ENCODE measurements around the gene LRGUK.

LRGUK gene

GRCh38 chr7:134201569-134202261, 74.6 kb downstream of the LRGUK start:
- Histone ChIP-seq H3K9me3 (ENCODE audit: insufficient read depth, low read depth, low read length) (no peaks in the 10 kb centered on the region), H3K9ac (ENCODE audit: low read depth, low read length, poor library complexity, severe bottlenecking) (no peak overlapping the region), H2AFZ (ENCODE audit: low read length) (no peak overlapping the region), H3F3A (ENCODE audit: low read depth) (no peaks in the 10 kb centered on the region), H3K27me3 (ENCODE audit: insufficient read depth, low read length, poor library complexity, severe bottlenecking) (no peaks in the 10 kb centered on the region), H3K36me3 (ENCODE audit: insufficient read depth, low read length) (no peaks in the 10 kb centered on the region), H3K79me2 (ENCODE audit: insufficient read depth, low read length) (no peaks in the 10 kb centered on the region), H3K4me2 (ENCODE audit: low read depth, low read length, poor library complexity, severe bottlenecking) (no peak overlapping the region), H3K4me3 (ENCODE audit: low read length, poor library complexity, severe bottlenecking) (no peak overlapping the region), H3K9me2 (replicated peaks; ENCODE audit: low read depth, low read length) (no peaks in the 10 kb centered on the region), H3K4me1 (ENCODE audit: insufficient read depth, low read length, poor library complexity, severe bottlenecking) (no peaks in the 10 kb centered on the region), H4K20me1 (ENCODE audit: insufficient read depth, low read length, poor library complexity, severe bottlenecking) (no peaks in the 10 kb centered on the region)
- TF ChIP-seq EZH2phosphoT487 (IDR thresholded peaks at IDR 0.05; ENCODE audit: borderline replicate concordance) = no peak
- no peak for TF ChIP-seq CTCF (conservative IDR thresholded peaks at IDR 0.05; ENCODE audit: low read length)

GRCh38 chr7:134203186-134203889, 76.2 kb downstream of the LRGUK start:
- no peak overlapping the region for H3K4me2 ChIP-seq (ENCODE audit: low read depth, low read length, poor library complexity, severe bottlenecking)
- no peak overlapping the region for H3K9ac ChIP-seq (ENCODE audit: low read depth, low read length, poor library complexity, severe bottlenecking)
- H2AFZ ChIP-seq (ENCODE audit: low read length) = no peak overlapping the region
- no peaks in the 10 kb centered on the region for H3K27me3 ChIP-seq (ENCODE audit: insufficient read depth, low read length, poor library complexity, severe bottlenecking)
- no peaks in the 10 kb centered on the region for H3K4me1 ChIP-seq (ENCODE audit: insufficient read depth, low read length, poor library complexity, severe bottlenecking)
- no peaks in the 10 kb centered on the region for H4K20me1 ChIP-seq (ENCODE audit: insufficient read depth, low read length, poor library complexity, severe bottlenecking)
- TF ChIP-seq EZH2phosphoT487 (IDR thresholded peaks at IDR 0.05; ENCODE audit: borderline replicate concordance) (no peak), CTCF (conservative IDR thresholded peaks at IDR 0.05; ENCODE audit: low read length) (no peak)
- H3K9me2 ChIP-seq (replicated peaks; ENCODE audit: low read depth, low read length) = no peaks in the 10 kb centered on the region
- no peaks in the 10 kb centered on the region for H3K9me3 ChIP-seq (ENCODE audit: insufficient read depth, low read depth, low read length)
- no peaks in the 10 kb centered on the region for H3F3A ChIP-seq (ENCODE audit: low read depth)
- no peak overlapping the region for H3K4me3 ChIP-seq (ENCODE audit: low read length, poor library complexity, severe bottlenecking)
- H3K36me3 ChIP-seq (ENCODE audit: insufficient read depth, low read length) = no peaks in the 10 kb centered on the region
- H3K79me2 ChIP-seq (ENCODE audit: insufficient read depth, low read length) = no peaks in the 10 kb centered on the region

DNA sequence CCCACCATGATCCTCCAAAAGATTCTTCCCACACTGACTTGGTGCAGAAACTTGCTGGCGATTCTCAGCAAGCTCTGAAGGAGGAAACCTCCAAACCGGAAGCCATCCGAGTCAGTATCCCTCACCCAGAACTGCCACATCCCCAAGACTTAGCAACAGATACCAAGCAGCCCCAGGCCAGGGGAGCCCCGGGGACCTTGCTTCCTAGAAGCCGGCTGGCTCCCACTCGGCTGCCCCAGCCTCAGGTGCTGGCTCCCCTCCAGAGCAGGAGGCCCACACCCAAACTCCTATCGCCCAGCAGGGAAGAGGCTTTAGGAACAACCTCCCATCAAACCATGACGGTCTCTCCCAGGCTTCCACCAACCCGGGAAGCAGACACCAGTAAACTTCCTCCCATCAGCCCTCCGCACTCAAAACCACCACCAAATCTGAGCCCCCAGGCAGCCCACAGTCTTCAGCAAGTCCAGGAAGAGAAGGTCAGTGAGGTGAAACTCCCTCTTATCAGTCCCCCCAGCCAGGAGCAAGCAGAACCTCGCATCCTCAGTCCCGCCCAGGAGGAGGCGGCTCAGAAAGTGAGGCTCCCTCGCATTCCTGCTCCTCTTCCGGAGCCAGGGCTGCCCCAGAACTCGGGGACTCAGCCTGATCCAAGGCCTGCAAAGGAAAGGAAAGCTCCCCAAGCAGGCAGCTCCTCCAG, 82.3 kb downstream of the LRGUK start:
- Histone ChIP-seq H4K20me1 (ENCODE audit: insufficient read depth, low read length, poor library complexity, severe bottlenecking) (no peaks in the 10 kb centered on the region), H3F3A (ENCODE audit: low read depth) (no peaks in the 10 kb centered on the region), H3K27me3 (ENCODE audit: insufficient read depth, low read length, poor library complexity, severe bottlenecking) (no peaks in the 10 kb centered on the region), H2AFZ (ENCODE audit: low read length) (no peak overlapping the region), H3K4me3 (ENCODE audit: low read length, poor library complexity, severe bottlenecking) (no peak overlapping the region), H3K36me3 (ENCODE audit: insufficient read depth, low read length) (no peaks in the 10 kb centered on the region), H3K4me1 (ENCODE audit: insufficient read depth, low read length, poor library complexity, severe bottlenecking) (no peaks in the 10 kb centered on the region), H3K79me2 (ENCODE audit: insufficient read depth, low read length) (no peaks in the 10 kb centered on the region), H3K9me2 (replicated peaks; ENCODE audit: low read depth, low read length) (no peaks in the 10 kb centered on the region), H3K4me2 (ENCODE audit: low read depth, low read length, poor library complexity, severe bottlenecking) (no peak overlapping the region), H3K9me3 (ENCODE audit: insufficient read depth, low read depth, low read length) (no peaks in the 10 kb centered on the region), H3K9ac (ENCODE audit: low read depth, low read length, poor library complexity, severe bottlenecking) (no peak overlapping the region)
- no peak for TF ChIP-seq EZH2phosphoT487 (IDR thresholded peaks at IDR 0.05; ENCODE audit: borderline replicate concordance)
- no peak for TF ChIP-seq CTCF (conservative IDR thresholded peaks at IDR 0.05; ENCODE audit: low read length)
